ENCODE measurements around the gene MCF2L2.

- TF ChIP-seq POLR2AphosphoS5 (IDR thresholded peaks at IDR 0.05; ENCODE audit: insufficient read depth in 1 of 2, low read depth in 1 of 2) (no peak), POLR2A (IDR thresholded peaks at IDR 0.05) (no peak)
These were observed 215.9 kb downstream of the MCF2L2 start for GRCh38 chr3:183212565-183212964.

Data from vagina (tissue), 2 donors.